D341Med (cell line): Measurements from ENCODE around the gene UGGT1.

ENCODE experiments used
- DNase-seq: peaks from one replicate; pipeline ENCODE4 v3.0.0; 2012; ENCODE audit warnings: low spot score

UGGT1 gene

GRCh38 chr2:128228894-128229293, 137.9 kb downstream of the UGGT1 start:
- no peak for DNase-seq

- DNase-seq = peak; percentile 96
Observed at GRCh38 chr2:128232965-128233789, 142.2 kb downstream of the UGGT1 start.

DNA sequence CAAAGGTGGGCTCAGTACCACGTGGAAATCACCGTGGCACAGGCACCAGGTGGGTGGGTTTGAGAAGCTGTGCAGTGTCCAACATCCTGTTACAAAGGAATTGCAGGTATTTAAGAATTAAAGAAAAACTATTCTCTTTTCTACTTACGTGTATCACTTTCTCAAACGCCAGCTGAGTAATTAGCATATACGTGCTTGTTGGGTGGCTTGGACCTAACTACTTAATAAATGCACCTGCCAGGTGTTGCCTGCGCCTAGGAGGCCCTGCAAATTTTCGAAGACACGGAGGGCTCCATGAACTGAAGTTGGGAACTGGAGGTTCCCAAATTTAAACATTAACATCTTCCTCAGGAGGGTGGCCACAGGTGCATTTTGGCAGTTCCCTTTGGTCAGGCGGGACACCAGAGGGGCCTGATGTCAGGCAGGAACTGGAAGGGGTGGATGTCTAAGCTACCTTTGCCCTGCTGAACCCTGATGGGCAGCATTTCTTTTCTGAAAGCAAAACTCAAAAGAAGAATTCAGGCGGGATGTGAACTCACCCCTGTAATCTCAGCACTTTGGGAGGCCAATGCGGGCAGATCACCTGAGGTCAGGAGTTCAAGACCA, 142.9 kb downstream of the UGGT1 start:
- no peak for DNase-seq

GRCh38 chr2:128234613-128235012, 143.6 kb downstream of the UGGT1 start:
- DNase-seq = no peak

- DNase-seq = no peak
Observed at GRCh38 chr2:128235581-128235980, 144.6 kb downstream of the UGGT1 start.

DNA sequence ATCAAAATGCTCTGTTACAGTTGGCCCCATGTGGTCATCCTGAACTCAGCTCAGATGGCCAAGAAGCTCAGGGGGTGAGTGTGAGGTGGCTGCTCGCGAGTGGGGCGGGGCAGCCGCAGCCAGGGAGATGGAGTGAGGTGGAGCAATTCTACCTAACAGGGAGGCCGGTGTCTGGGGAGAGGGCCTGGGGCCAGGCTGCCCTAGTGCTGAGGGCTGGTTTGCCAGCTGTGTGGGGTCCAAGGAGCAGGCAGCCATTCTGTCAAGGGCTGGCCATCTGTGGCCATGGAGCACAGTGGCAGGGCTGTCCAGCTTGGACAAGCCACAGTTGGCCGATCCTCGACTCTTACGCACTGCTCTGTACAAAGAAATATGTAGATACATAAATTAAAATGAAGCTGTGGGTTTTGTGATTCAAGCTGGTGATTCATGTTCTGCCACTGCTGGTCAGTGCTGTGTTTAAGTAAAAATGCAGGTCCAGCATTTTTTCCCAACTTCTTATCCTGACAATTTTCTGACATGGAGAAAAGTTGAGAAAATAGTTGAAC, 145.6 kb downstream of the UGGT1 start:
- no peak for DNase-seq

DNA sequence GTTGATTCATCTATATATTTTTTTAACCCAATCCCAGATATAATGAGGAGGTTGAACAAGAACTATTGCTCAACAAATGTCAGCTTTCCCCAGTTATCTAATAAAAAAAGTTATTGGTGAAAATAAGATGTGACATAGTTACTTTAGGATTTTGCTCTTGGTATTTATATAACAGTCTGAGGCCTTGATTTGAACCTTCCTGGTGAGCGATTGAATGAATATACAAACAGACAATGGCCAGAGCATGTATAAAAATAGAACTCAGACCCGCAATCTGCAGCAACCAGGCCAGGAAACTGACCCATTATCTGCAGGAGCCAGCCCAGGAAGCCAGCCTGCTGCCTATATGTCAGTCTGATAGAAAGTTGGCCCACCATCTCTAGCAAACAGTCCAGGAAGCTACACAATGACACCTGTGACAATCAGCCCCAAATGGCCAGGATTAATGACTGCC, 146.1 kb downstream of the UGGT1 start:
- no peak for DNase-seq

DNA sequence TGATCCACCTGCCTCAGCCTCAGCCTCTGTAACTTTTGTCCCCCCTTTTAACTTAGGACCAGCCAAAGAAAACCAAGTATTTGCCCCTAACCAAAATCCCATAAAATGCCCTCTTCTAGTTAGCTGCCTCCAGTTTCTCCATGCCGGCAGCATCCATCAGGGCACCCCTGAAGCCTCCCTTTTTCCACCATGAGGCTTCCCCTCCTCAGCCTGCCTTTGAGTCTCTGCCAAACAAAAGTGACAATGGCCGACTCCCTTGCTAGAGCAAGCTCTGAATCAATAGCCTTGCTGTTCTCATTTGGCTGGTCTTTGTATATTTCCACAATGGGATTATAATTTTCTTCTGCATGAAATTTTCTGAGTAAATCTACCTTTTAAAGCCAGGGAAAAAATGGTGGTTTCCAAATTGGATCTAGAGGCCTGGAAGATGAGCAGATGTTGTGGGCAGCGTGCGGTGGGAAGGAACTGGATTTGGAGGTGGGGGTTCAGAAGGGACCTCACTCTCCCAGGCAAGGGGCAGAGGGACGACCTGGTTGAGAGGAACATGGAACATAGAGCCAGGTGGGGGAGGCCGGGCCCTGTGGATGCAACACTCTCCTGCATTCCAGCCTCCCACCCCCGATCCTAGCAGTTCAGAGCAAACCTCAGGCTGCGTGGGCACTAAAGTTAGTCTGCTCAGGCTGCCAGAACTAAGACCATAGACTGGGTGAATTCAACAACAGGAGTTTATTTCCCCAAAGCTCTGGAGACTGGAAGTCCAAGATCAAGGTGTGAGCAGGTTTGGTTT, 147.1 kb downstream of the UGGT1 start:
- no peak for DNase-seq

DNA sequence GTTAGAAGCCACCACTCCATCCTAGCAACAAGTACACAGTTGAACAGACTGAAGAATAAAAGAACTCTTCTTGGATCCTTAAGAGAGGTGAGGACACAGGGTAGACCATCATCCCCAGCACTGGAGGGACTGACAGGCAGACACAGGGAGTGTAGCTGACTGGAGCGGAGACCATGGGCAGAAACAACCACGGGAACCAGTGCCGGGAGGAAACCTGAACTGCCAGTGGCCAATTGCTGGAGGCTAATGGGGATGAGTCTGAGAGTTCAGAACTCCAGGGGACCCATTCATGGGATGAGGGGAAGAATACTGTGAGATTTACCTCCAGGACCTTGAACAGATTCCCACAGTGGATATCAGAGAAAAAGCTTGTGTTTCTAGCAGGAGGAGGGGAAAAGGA, 150.9 kb downstream of the UGGT1 start:
- DNase-seq = no peak
